IPS-11a (cell line): ENCODE data around the gene CRYBB3.
"Not testable (repeated sequence)": the region's sequence is repeated elsewhere in the genome, so short reads cannot be mapped to it uniquely, and the experiment has no call there.

Experiments used
- H3K4me3 ChIP-seq: one replicate; pipeline ENCODE4 v1.5.1; 2013; ENCODE audit warnings: low read depth, low read length, control low read depth

The CRYBB3 gene

DNA sequence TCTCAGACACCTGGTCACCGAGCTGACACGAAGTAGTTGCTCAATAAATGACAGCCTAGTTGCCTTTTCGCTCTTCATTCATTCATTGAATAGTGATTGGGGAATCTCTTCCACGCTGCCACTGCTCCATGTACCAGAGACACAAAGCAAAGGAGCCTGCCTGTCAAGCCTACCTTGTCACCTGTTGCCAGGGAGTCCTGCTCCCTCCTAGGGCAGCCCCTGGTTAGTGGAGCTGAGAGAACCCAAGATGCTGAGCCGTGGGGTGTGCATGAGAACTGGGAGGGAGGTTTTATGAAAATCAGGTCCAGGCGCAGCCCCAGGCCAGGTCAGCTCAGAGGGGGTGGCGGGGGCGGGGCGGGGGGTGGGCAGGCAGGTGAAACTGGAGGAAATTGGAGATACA is 38.4 kb downstream of the CRYBB3 start:
- H3K4me3 ChIP-seq: not testable (repeated sequence)

GRCh38 chr22:25255169-25255568 is 55.5 kb downstream of the CRYBB3 start:
- not testable (repeated sequence) for H3K4me3 ChIP-seq
